Endodermal cell (in vitro differentiated cells): Measurements from ENCODE around the gene CCL3. TPM values are rescaled to one million over a fixed set of nuclear protein-coding genes. Genes with fewer than 3 reads are reported as not detected.
A peak's percentile ranks its signal among the peaks of the same experiment; 100 is the strongest.

Experiments used
- DNase-seq: peaks from one replicate; pipeline ENCODE4 v3.0.0-alpha.2; 2017
- H3K27ac ChIP-seq: 2 replicates; pipeline ENCODE4 v1.5.1; 2013; ENCODE audit warnings: mild to moderate bottlenecking, low read depth, low read length, moderate library complexity
- H3K27me3 ChIP-seq: 2 replicates; pipeline ENCODE4 v1.6.1; 2013; ENCODE audit warnings: mild to moderate bottlenecking, low read length, moderate library complexity; ENCODE audit not compliant: insufficient read depth, control insufficient read depth, poor library complexity, severe bottlenecking
- H3K36me3 ChIP-seq: 2 replicates; pipeline ENCODE4 v1.7.0; 2013; ENCODE audit warnings: mild to moderate bottlenecking, low read length, moderate library complexity; ENCODE audit not compliant: control insufficient read depth, insufficient read depth
- H3K4me1 ChIP-seq: one replicate; pipeline ENCODE4 v1.7.0; 2013; ENCODE audit warnings: low read length; ENCODE audit not compliant: control insufficient read depth, insufficient read depth
- H3K4me3 ChIP-seq: 2 replicates; pipeline ENCODE4 v1.5.1; 2013; ENCODE audit warnings: mild to moderate bottlenecking, low read length, moderate library complexity
- H3K9ac ChIP-seq: 2 replicates; pipeline ENCODE4 v1.6.1; 2013; ENCODE audit warnings: mild to moderate bottlenecking, low read length, moderate library complexity; ENCODE audit not compliant: poor library complexity, severe bottlenecking; ENCODE audit errors: extremely low read depth
- H3K9me3 ChIP-seq: 2 replicates; pipeline ENCODE4 v1.6.1; 2013; ENCODE audit warnings: mild to moderate bottlenecking, low read length, moderate library complexity; ENCODE audit not compliant: control insufficient read depth
- H3K27ac Mint-ChIP-seq: 2 replicates; pipeline ENCODE4 v1.8.0; 2020; ENCODE audit warnings: mixed read lengths
- H3K27me3 Mint-ChIP-seq: 2 replicates; pipeline ENCODE4 v1.8.0; 2021; ENCODE audit warnings: mild to moderate bottlenecking, mixed read lengths; ENCODE audit not compliant: insufficient read depth
- H3K36me3 Mint-ChIP-seq: 2 replicates; pipeline ENCODE4 v1.8.0; 2020; ENCODE audit warnings: low read depth, mixed read lengths
- H3K4me1 Mint-ChIP-seq: 2 replicates; pipeline ENCODE4 v1.8.0; 2020; ENCODE audit warnings: mixed read lengths
- H3K4me3 Mint-ChIP-seq: 2 replicates; pipeline ENCODE4 v1.8.0; 2020; ENCODE audit warnings: mild to moderate bottlenecking, moderate library complexity, mixed read lengths
- H3K9me3 Mint-ChIP-seq: 2 replicates; pipeline ENCODE4 v1.8.0; 2020; ENCODE audit warnings: mild to moderate bottlenecking, mixed read lengths
- WGBS, 2 experiments: methylation state at CpG; one replicate each; pipeline versions ENCODE4 v1.1.5 to v1.1.7; 2013; ENCODE audit warnings: missing lambda C conversion rate in 2 of 2, mixed read lengths in 1 of 2; ENCODE audit not compliant: insufficient coverage in 1 of 2, insufficient read length in 1 of 2; 5-methylcytosine and 5-hydroxymethylcytosine counted together
- total RNA-seq, 2 donors: library from RNA; stranded (reverse); fragmentation: NEBNext Ultra II Directional in 1 of 2; extraction: Animal tissue kit (Norgen Biotek cat#: 25700) in 1 of 2; gene quantifications; 2 replicates in 1 of 2; 3 replicates in 1 of 2; pipeline ENCODE4 v1.2.1, GENCODE V29; 2021
- TF ChIP-seq, protein P1 (sequence below): fragments of 200-600 bp; sonication (generic); conservative IDR thresholded peaks from 2 replicates; pipeline ENCODE4 v1.5.0; 2021; ENCODE audit warnings: antibody characterized with exemption, mild to moderate bottlenecking

The CCL3 gene
- total RNA-seq, 2 donors from 2014 or later, result not detected

DNA sequence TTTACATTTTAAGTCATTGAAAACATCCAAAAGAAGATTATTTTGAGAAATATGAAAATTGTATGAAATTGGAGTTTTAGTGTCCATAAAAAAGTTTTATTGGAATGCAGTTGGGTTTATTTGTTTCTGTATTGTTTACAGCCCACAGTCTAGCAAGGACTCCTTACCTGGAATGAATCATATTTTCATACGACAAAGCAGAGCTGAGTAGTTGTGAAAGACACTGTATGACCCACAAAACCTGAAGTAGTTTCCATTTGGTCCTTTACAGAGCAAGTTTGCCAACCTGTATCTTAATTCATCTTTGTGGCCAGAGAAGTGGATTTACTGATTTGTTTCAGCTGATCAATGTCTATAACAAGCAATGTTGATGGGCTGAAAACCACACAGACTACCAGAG lies 15.6 kb downstream of the CCL3 start:
- H3K27ac ChIP-seq, result no peak overlapping the region
- Mint-ChIP-seq H3K27me3 (peaks cover 3% of the 10 kb centered on the region), H3K27ac (no peak overlapping the region)

GRCh38 chr17:36072431-36073121 lies 17.4 kb downstream of the CCL3 start:
- no peak overlapping the region for H3K27ac Mint-ChIP-seq
- no peaks in the 10 kb centered on the region for H3K9me3 Mint-ChIP-seq
- WGBS, 2 experiments, result 48 to 72% methylated on average over 6 to 12 of the region's 12 CpGs
- Histone ChIP-seq H3K9ac (no peak overlapping the region), H3K4me1 (no peaks in the 10 kb centered on the region), H3K4me3 (no peak overlapping the region), H3K36me3 (no peaks in the 10 kb centered on the region), H3K27ac (no peak overlapping the region), H3K9me3 (no peaks in the 10 kb centered on the region), H3K27me3 (peaks cover 6% of the 10 kb centered on the region)
- H3K36me3 Mint-ChIP-seq, result no peaks in the 10 kb centered on the region
- H3K4me3 Mint-ChIP-seq, result no peak overlapping the region
- no peaks in the 10 kb centered on the region for H3K4me1 Mint-ChIP-seq
- TF ChIP-seq, protein P1, sequence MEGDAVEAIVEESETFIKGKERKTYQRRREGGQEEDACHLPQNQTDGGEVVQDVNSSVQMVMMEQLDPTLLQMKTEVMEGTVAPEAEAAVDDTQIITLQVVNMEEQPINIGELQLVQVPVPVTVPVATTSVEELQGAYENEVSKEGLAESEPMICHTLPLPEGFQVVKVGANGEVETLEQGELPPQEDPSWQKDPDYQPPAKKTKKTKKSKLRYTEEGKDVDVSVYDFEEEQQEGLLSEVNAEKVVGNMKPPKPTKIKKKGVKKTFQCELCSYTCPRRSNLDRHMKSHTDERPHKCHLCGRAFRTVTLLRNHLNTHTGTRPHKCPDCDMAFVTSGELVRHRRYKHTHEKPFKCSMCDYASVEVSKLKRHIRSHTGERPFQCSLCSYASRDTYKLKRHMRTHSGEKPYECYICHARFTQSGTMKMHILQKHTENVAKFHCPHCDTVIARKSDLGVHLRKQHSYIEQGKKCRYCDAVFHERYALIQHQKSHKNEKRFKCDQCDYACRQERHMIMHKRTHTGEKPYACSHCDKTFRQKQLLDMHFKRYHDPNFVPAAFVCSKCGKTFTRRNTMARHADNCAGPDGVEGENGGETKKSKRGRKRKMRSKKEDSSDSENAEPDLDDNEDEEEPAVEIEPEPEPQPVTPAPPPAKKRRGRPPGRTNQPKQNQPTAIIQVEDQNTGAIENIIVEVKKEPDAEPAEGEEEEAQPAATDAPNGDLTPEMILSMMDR, result peak; percentile 96
- peaks cover 3% of the 10 kb centered on the region for H3K27me3 Mint-ChIP-seq
- DNase-seq, result peak; percentile 95

More for the DNA sequence above, 15.6 kb downstream of the CCL3 start:
- DNase-seq, result no peak
- WGBS, 2 experiments, result 94 to 100% methylated on average over 1 of the region's 1 CpG
- H3K9ac ChIP-seq, result no peak overlapping the region
- H3K36me3 ChIP-seq, result no peaks in the 10 kb centered on the region
- Mint-ChIP-seq H3K36me3 (no peaks in the 10 kb centered on the region), H3K9me3 (no peaks in the 10 kb centered on the region), H3K4me3 (no peak overlapping the region), H3K4me1 (no peaks in the 10 kb centered on the region)
- H3K9me3 ChIP-seq, result no peaks in the 10 kb centered on the region
- TF ChIP-seq, protein P1, result no peak
- peaks cover 6% of the 10 kb centered on the region for H3K27me3 ChIP-seq
- no peak overlapping the region for H3K4me3 ChIP-seq
- H3K4me1 ChIP-seq, result no peaks in the 10 kb centered on the region

DNA sequence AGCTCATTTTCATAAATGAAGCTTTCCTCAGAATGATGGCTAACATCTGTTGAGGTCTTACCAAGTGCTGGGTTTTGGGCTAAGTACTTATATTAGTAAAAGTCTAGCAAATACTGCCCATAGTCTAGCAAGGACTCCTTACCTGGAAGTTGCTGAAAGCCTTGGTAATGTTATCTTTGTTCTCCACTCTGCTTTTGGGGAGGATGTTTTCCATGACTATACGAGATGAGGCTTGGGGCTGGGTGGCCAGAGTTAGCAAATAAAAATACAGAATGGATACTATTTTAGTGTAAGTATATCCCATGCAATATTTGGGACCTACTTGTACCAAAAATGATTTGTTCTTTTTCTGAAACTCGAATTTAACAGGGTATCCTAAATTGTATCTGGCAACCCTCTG lies 18.2 kb downstream of the CCL3 start:
- peaks cover 2% of the 10 kb centered on the region for H3K27me3 Mint-ChIP-seq
- H3K4me1 Mint-ChIP-seq, result no peaks in the 10 kb centered on the region

More for the DNA sequence above, 18.2 kb downstream of the CCL3 start:
- H3K4me1 ChIP-seq, result no peaks in the 10 kb centered on the region
- no peak overlapping the region for H3K4me3 ChIP-seq
- no peak overlapping the region for H3K27ac Mint-ChIP-seq
- no peaks in the 10 kb centered on the region for H3K36me3 ChIP-seq
- no peak for DNase-seq
- H3K9ac ChIP-seq, result no peak overlapping the region
- no peaks in the 10 kb centered on the region for H3K9me3 ChIP-seq
- TF ChIP-seq, protein P1, result no peak
- no peaks in the 10 kb centered on the region for H3K9me3 Mint-ChIP-seq
- peaks cover 6% of the 10 kb centered on the region for H3K27me3 ChIP-seq
- no peaks in the 10 kb centered on the region for H3K36me3 Mint-ChIP-seq
- 83 to 88% methylated on average over 1 to 2 of the region's 2 CpGs for WGBS, 2 experiments
- H3K27ac ChIP-seq, result no peak overlapping the region
- H3K4me3 Mint-ChIP-seq, result no peak overlapping the region
